ENCODE data around the gene TCF12. TPM values are rescaled to one million over a fixed set of nuclear protein-coding genes. Genes with fewer than 3 reads are reported as not detected.

The TCF12 gene
- polyA plus RNA-seq, 3 donors: 15.8 to 52.5 (median 27.6) TPM

GRCh38 chr15:57172925-57173324 lies 254.5 kb downstream of the TCF12 start:
- Histone ChIP-seq H3K4me3 (replicated peaks in 1 of 3; ENCODE audit: low read depth in 2 of 3, low read length in 3 of 3) (no peak overlapping the region), H3K4me1 (ENCODE audit: control insufficient read depth in 1 of 2, insufficient read depth in 2 of 2, low read length in 2 of 2) (no peaks in the 10 kb centered on the region), H2AFZ (ENCODE audit: insufficient read depth, low read depth, low read length, poor library complexity, severe bottlenecking) (no peak overlapping the region), H3K27ac (ENCODE audit: low read depth in 1 of 2, low read length in 2 of 2) (no peak overlapping the region), H3K36me3 (replicated peaks in 1 of 2; ENCODE audit: control insufficient read depth in 1 of 2, insufficient read depth in 2 of 2, low read length in 2 of 2) (peaks cover 3 to 7% of the 10 kb centered on the region in 2 donors), H3K79me2 (ENCODE audit: insufficient read depth, low read length) (peaks cover 3% of the 10 kb centered on the region), H3K4me2 (replicated peaks; ENCODE audit: extremely low read depth, low read length, poor library complexity, severe bottlenecking) (no peak overlapping the region), H4K20me1 (ENCODE audit: insufficient read depth, low read length) (no peaks in the 10 kb centered on the region), H3K9me3 (replicated peaks in 1 of 2; ENCODE audit: control insufficient read depth in 1 of 2, insufficient read depth in 1 of 2, low read length in 2 of 2) (no peaks in the 10 kb centered on the region), H3K9ac (ENCODE audit: insufficient read depth, low read length, poor library complexity, severe bottlenecking) (no peak overlapping the region), H3K27me3 (ENCODE audit: control insufficient read depth in 2 of 2, insufficient read depth in 2 of 2, low read length in 2 of 2) (no peaks in the 10 kb centered on the region)
- Mint-ChIP-seq H3K36me3 (peaks cover 9 to 29% of the 10 kb centered on the region in 2 donors), H3K4me1 (peaks cover 16% of the 10 kb centered on the region), H3K4me3 (no peak overlapping the region), H3K27me3 (ENCODE audit: low read depth in 3 of 3) (no peaks in the 10 kb centered on the region), H3K9me3 (no peaks in the 10 kb centered on the region), H3K27ac (peak overlapping the region in 2 of 7 donors; percentile 8 to 62)
- intact Hi-C loops (cut with micrococcal nuclease): no loop called here
- WGBS (ENCODE audit: insufficient coverage): 67% methylated on average over 2 of the region's 3 CpGs
- DNase-seq: no peak
- TF ChIP-seq, protein P1, sequence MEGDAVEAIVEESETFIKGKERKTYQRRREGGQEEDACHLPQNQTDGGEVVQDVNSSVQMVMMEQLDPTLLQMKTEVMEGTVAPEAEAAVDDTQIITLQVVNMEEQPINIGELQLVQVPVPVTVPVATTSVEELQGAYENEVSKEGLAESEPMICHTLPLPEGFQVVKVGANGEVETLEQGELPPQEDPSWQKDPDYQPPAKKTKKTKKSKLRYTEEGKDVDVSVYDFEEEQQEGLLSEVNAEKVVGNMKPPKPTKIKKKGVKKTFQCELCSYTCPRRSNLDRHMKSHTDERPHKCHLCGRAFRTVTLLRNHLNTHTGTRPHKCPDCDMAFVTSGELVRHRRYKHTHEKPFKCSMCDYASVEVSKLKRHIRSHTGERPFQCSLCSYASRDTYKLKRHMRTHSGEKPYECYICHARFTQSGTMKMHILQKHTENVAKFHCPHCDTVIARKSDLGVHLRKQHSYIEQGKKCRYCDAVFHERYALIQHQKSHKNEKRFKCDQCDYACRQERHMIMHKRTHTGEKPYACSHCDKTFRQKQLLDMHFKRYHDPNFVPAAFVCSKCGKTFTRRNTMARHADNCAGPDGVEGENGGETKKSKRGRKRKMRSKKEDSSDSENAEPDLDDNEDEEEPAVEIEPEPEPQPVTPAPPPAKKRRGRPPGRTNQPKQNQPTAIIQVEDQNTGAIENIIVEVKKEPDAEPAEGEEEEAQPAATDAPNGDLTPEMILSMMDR (IDR thresholded peaks at IDR 0.05): no peak

DNA sequence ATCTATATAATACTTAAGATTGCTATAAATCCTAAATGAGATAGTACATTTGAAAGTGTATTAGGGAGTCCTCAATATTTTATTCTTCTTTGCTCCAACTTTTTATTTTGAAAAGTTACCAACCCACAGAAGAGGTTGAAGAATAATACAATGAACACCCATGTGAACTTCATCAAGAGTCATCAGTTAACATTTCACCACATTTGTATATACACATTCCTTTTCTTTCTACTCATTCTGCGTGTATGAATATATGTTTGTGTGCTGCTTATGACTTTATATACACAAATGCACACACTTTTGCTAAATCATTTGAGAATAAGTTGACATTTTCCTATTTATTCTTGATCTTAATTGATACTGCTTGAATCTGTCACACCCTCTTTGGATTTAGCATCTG lies 264.6 kb downstream of the TCF12 start:
- peaks cover 28 to 30% of the 10 kb centered on the region in 2 donors for H3K36me3 Mint-ChIP-seq
- peaks cover 0 to 5% of the 10 kb centered on the region in 2 donors for H3K9me3 ChIP-seq (replicated peaks in 1 of 2; ENCODE audit: control insufficient read depth in 1 of 2, insufficient read depth in 1 of 2, low read length in 2 of 2)
- H3K9ac ChIP-seq (ENCODE audit: insufficient read depth, low read length, poor library complexity, severe bottlenecking): no peak overlapping the region
- peak overlapping the region in 3 of 7 donors; percentile 42 to 72 (median 46) for H3K27ac Mint-ChIP-seq
- H3K27me3 ChIP-seq (ENCODE audit: control insufficient read depth in 2 of 2, insufficient read depth in 2 of 2, low read length in 2 of 2): no peaks in the 10 kb centered on the region
- no peaks in the 10 kb centered on the region for H3K4me1 ChIP-seq (ENCODE audit: control insufficient read depth in 1 of 2, insufficient read depth in 2 of 2, low read length in 2 of 2)
- H4K20me1 ChIP-seq (ENCODE audit: insufficient read depth, low read length): no peaks in the 10 kb centered on the region
- WGBS (ENCODE audit: insufficient coverage): no CpG with 5 or more reads among the region's 1 CpG
- H3K27me3 Mint-ChIP-seq (ENCODE audit: low read depth in 3 of 3): no peaks in the 10 kb centered on the region
- H3K9me3 Mint-ChIP-seq: peaks cover 2 to 11% (median 7%) of the 10 kb centered on the region in 7 donors
- no peak overlapping the region for H3K4me2 ChIP-seq (replicated peaks; ENCODE audit: extremely low read depth, low read length, poor library complexity, severe bottlenecking)
- intact Hi-C loops (cut with micrococcal nuclease): no loop called here
- TF ChIP-seq, protein P1 (IDR thresholded peaks at IDR 0.05): no peak
- no peak overlapping the region for H3K4me3 ChIP-seq (replicated peaks in 1 of 3; ENCODE audit: low read depth in 2 of 3, low read length in 3 of 3)
- H3K4me3 Mint-ChIP-seq: no peak overlapping the region
- H3K27ac ChIP-seq (ENCODE audit: low read depth in 1 of 2, low read length in 2 of 2): no peak overlapping the region
- peaks cover 0 to 18% of the 10 kb centered on the region in 2 donors for H3K36me3 ChIP-seq (replicated peaks in 1 of 2; ENCODE audit: control insufficient read depth in 1 of 2, insufficient read depth in 2 of 2, low read length in 2 of 2)
- H3K79me2 ChIP-seq (ENCODE audit: insufficient read depth, low read length): no peaks in the 10 kb centered on the region
- H2AFZ ChIP-seq (ENCODE audit: insufficient read depth, low read depth, low read length, poor library complexity, severe bottlenecking): no peak overlapping the region
- H3K4me1 Mint-ChIP-seq: peaks cover 5% of the 10 kb centered on the region
- no peak for DNase-seq

Measured in CD14-positive monocyte (primary cell).